ENCODE measurements around the gene LIPG.
A peak's percentile ranks its signal among the peaks of the same experiment; 100 is the strongest.
"Not testable (repeated sequence)": the region's sequence is repeated elsewhere in the genome, so short reads cannot be mapped to it uniquely, and the experiment has no call there.

LIPG gene

GRCh38 chr18:49561289-49562193 is at the start of gene LIPG:
LIPG (plus strand) TSS chr18:49562057; CDS start chr18:49562309, 252 bp downstream.
- peak; percentile 41 for DNase-seq

GRCh38 chr18:49512876-49513275 is 49.0 kb upstream of the LIPG start:
- DNase-seq = not testable (repeated sequence)

GRCh38 chr18:49514577-49514976 is 47.3 kb upstream of the LIPG start:
- no peak for DNase-seq

DNA sequence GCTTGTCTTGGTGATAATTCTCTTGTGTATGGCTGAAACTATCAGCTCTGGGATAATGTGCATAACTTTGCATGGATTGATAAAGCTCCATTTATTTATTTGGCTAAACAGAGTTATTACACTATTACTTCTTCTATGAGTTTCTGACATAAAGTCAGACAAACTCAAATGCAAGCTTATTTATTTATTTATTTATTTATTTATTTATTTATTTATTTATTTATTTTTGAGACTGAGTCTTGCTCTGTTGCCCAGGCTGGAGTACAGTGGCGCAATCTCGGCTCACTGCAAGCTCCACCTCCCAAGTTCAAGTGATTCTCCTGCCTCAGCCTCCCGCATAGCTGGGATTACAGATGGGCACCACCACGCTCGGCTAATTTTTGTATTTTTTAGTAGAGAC is 46.9 kb upstream of the LIPG start:
- not testable (repeated sequence) for DNase-seq

- no peak for DNase-seq
Measured at GRCh38 chr18:49515516-49515915, 46.3 kb upstream of the LIPG start.

- no peak for DNase-seq
Measured at GRCh38 chr18:49517483-49517882, 44.4 kb upstream of the LIPG start.

DNA sequence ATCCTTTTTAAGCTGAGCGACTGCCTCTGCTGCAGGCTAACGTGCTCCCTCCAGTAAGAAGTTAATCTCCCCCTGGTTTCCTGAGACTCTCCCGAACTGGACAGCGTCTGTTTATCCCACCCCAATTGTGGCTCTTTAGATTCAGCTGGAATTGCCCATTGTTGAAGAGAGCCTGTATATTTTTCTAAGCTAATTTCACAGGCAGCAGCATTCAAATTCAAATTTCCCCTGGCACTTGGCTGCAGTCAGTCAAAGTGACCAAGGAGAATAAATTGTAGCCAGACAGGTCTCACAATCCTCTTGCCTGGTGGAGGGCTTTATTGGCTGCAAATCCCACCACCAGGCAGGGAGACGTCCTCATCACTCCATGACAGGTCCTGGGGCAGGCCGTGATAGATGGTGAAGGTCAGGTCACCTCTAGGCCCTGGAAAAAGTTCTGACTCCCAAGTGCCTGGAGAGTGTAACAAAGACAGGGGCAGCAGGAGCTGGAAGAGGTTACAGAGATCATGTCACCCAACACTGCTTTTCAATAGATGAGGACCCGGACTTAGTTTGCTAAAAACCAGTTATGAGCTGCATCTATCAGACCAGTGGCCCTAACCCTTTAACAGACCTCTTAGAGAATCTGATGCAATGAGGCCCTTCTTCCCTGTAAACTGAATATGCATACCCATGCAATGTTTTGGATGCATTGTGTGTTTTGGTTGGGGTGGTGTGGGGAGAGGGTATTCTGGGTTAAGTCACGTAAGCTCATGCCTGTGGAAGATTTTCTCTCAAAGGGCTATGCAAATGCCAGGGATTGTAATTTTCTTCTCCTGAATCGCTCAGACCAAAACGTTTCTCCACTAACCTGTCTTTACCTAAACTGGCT is 42.5 kb upstream of the LIPG start:
- DNase-seq = peak; percentile 6

GRCh38 chr18:49520661-49521145 is 41.2 kb upstream of the LIPG start:
- peak; percentile 57 for DNase-seq

DNA sequence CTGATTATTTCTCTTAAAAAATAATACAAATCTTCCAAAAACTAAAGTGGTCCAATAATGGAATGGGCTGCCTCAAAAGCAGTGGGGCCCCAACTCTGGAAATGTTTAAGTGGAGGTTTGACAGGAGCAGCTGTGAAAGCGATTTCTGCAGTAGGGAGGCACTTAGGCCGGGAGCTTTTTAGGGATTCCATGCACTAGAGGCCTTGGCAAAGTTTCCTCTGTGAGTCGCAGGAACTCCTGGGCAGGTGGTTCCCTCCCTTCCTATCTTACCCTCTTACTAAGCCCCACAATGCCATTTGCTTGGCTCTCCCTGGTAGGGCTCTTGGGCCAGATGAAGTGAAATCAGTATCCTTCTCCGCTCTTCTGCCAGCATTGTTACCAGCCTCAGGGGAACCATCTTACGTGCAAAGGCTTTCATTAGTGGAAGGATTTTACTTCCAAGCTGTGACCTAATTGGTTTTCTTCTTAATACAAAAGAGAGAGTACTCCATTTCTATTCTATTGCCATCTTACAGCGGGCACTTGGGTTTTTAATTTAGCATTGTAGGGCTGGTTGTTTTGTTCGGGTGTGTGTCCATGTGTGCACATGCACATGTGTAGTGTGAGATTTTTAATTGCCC is 40.5 kb upstream of the LIPG start:
- DNase-seq = no peak

DNA sequence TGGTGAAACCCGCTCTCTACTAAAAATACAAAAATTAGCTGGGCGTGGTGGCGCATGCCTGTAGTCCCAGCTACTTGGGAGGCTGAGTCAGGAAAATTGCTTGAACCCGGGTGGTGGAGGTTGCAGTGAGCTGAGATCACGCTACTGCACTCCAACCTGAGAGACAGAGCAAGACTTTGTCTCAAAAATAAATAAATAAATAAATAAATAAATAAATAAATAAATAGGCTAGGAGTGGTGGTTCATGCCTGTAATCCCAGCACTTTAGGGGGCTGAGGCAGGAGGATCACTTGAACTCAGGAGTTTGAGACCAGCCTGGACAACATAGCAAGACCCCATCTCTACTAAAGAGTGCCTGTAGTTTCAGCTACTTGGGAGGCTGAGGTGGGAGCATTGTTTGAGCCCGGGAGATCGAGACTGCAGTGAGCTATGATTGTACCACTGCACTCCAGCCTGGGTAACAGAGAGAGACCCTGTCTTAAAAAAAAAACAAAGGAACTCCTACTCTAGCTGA is 38.2 kb upstream of the LIPG start:
- DNase-seq = not testable (repeated sequence)

- no peak for DNase-seq
Measured at GRCh38 chr18:49524349-49524748, 37.5 kb upstream of the LIPG start.

DNA sequence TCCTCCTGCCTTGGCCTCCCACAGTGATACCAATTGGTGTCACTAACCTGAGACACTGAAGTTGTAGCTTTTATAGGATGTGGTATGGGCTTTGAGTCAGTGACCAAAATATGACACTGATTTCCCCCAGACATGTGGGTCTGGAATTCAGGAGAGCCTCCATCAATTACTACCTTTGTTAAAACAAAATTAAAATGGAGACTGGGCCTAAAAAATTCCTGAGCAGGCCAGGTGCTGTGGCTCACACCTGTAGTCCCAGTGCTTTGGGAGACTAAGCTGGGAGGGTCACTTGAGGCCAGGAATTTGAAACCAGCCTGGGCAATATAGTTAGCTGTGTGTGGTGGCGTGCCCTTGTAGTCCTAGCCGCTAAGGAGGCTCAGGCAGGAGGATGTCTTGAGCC is 36.9 kb upstream of the LIPG start:
- DNase-seq = no peak

DNA sequence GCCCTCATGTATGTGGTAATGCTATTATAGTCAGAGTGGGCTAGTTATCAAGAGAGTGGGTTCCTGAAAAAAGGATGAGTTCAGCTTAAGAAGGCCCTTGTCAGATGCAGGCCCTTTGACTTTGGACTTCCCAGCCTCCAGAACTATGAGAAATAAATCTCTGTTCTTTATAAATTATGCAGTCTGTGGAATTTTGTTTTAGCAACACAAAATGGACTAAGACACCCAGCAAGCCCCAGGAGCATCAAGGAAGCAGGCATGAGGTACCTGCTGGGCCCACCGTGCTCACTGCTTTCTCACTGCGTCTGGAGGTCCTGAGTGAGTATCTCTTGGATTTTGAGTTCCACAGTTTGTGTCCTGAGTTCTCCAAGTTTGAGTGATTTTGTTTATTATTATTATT is 35.9 kb upstream of the LIPG start:
- no peak for DNase-seq

- DNase-seq = no peak
Measured at GRCh38 chr18:49527631-49528327, 34.1 kb upstream of the LIPG start.

- no peak for DNase-seq
Measured at GRCh38 chr18:49529596-49529995, 32.3 kb upstream of the LIPG start.

- no peak for DNase-seq
Measured at GRCh38 chr18:49531678-49532153, 30.1 kb upstream of the LIPG start.

GRCh38 chr18:49534846-49535601 is 26.8 kb upstream of the LIPG start:
- no peak for DNase-seq

GRCh38 chr18:49537232-49537896 is 24.5 kb upstream of the LIPG start:
- no peak for DNase-seq

DNA sequence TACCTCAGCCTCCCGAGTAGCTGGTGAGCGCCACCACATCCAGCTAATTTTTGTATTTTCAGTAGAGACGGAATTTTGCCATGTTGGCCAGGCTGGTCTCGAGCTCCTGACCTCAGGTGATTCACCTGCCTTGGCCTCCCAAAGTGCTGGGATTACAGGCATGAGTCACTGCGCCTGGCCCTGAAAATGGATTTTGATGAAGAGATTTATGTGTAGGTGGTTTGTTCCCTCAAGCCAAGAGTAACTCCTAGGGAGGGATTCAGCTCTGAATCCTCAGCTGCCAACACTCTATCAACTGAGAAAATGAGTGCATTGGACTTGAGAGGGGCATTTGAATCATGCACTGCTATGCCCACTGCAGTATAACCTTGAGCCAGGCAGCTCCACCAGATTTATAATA is 17.5 kb upstream of the LIPG start:
- DNase-seq = no peak

- DNase-seq = no peak
Measured at GRCh38 chr18:49546278-49546677, 15.6 kb upstream of the LIPG start.

Data from fibroblast of skin of right quadriceps (primary cell).